ENCODE data around the gene ZBTB7B. TPM values are rescaled to one million over a fixed set of nuclear protein-coding genes. Genes with fewer than 3 reads are reported as not detected.
A peak's percentile ranks its signal among the peaks of the same experiment; 100 is the strongest.

The ZBTB7B gene
- total RNA-seq, 1 donor from 2014 or later, result 147 TPM

DNA sequence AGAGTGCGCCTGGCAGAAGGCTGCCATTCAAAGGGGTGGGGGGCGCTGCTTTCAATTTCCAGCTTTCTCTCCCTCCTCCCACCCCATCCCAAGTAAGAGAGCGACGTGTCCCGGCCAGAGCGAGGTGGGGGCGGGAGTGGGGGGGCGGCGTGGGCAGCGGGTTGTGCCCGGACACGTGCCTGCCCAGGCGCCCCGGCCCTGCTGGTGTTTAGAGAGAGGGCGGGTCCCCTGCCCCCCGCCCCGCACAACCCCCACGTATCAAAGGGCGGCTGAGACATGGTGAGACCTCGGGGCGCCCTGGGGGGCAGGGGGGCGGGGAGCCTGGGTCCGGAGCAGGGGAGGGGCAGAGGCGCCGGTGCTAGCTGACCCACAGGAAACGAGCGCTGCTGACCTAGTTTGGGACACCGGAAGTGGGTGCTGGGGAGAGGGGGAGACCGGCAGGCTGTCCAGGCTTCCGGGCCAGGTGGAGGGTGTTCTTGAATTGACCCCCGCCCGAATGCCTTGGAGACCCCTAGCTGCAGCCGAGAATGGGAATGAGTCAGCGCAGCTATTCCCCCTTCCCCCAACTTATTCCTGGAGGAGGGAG, 1.3 kb downstream of the ZBTB7B start:
- Mint-ChIP-seq H3K27ac (peak overlapping the region; percentile 89), H3K4me1 (ENCODE audit: low read depth) (peaks cover 38% of the 10 kb centered on the region), H3K36me3 (ENCODE audit: low read depth) (peaks cover 24% of the 10 kb centered on the region), H3K27me3 (ENCODE audit: low read depth) (no peaks in the 10 kb centered on the region), H3K9me3 (no peaks in the 10 kb centered on the region), H3K4me3 (ENCODE audit: low read depth) (peak overlapping the region; percentile 94)
- intact Hi-C loops (cut with micrococcal nuclease), result loop anchor here (5.0 to 10.0 kb wide), 4 partner anchors 49 to 447 kb away; partner anchors contain the start of genes PBXIP1 and UBE2Q1
- no peak for DNase-seq (ENCODE audit: low spot score)

DNA sequence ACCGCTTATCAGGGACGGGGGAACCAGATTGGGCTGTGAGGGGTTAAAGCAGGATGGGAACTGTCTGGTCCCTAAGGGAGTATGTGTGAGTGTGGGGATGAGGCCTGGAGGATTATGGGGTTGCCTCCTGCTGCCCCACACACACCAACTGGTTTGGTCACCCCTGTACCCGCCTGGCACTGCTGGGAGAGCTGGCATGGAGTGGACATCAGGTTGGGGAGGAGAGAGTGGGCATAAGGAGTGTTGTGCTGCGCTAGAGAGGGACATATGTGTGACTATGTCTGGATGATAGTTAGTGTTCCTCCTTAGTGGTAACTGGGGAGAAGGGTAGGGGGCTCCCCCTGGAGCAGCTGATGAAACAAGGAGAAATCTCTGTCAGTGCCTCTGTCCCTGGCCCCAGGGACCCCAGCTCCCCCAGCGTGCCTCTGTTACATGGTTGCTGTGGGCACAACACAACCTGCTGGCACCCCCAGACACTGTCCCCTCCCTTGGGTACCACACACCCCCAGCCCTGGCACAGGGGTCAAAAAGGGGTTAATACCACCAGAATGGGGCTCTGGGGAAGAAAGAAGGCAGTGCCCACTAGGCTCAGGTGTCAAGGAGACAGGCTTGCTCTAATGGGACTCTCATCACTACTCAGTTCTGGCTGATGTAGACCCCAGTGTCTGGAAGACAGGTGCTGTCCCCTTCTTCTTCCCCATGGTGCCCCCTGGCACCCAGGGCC, 1.9 kb downstream of the ZBTB7B start:
- no peaks in the 10 kb centered on the region for H3K27me3 Mint-ChIP-seq (ENCODE audit: low read depth)
- H3K4me3 Mint-ChIP-seq (ENCODE audit: low read depth), result peak overlapping the region; percentile 94
- peak overlapping the region; percentile 84 for H3K27ac Mint-ChIP-seq
- intact Hi-C loops (cut with micrococcal nuclease), result loop anchor here (5.0 to 10.0 kb wide), 4 partner anchors 50 to 447 kb away; partner anchors contain the start of genes PBXIP1 and UBE2Q1
- H3K36me3 Mint-ChIP-seq (ENCODE audit: low read depth), result peaks cover 30% of the 10 kb centered on the region
- peaks cover 35% of the 10 kb centered on the region for H3K4me1 Mint-ChIP-seq (ENCODE audit: low read depth)
- H3K9me3 Mint-ChIP-seq, result no peaks in the 10 kb centered on the region
- DNase-seq (ENCODE audit: low spot score), result no peak

DNA sequence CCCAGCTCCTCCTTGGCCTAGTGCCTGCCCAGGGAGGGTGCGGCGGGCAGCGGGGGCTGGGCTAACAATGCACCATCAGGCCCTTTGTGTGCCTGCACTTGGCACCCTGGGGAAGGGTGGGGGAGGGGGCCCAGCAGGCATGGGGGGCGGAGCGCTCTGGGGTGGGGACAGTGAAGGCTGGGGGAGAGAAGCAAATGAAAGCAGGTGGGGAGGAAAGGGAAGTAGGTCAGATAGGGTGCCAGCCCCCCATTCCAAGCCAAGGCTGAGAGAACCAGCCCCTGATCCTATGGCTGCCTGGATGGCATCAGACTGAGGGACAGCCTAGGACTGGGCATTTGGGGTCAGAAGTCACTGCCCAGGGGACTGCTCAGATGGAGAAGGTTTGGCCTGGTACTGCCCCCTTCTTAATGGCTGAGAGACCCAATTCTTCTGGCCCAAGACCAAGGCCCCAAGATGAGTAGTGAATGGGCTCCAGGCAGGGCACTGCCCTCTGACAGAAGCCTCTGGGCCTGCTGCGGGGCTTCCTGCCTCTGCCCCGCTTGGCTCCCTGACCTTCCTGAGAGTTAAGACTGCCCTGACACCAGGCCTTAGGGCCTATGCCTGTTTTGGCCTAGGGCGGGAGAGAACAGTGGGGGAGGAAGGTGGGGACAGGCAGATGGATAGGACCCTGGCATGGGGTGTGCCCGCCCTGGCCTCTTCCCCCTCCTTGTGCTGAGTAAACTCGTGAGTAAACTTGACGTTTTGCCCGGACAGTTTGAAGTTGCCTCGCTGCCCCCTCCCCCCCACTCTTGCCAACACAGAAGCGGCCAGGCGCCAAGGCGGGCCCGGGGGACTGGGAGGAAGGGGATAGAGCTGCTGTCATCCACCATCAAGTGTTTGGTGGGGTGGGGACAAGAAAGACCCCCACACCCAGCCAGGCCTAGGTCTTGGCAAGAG, 2.7 kb downstream of the ZBTB7B start:
- DNase-seq (ENCODE audit: low spot score), result no peak
- Mint-ChIP-seq H3K27ac (peak overlapping the region; percentile 96), H3K27me3 (ENCODE audit: low read depth) (no peaks in the 10 kb centered on the region), H3K4me3 (ENCODE audit: low read depth) (peak overlapping the region; percentile 94), H3K36me3 (ENCODE audit: low read depth) (peaks cover 39% of the 10 kb centered on the region), H3K4me1 (ENCODE audit: low read depth) (peaks cover 30% of the 10 kb centered on the region), H3K9me3 (no peaks in the 10 kb centered on the region)
- intact Hi-C loops (cut with micrococcal nuclease), result loop anchor here (10.0 kb wide), 1 partner anchor 51 kb away; the partner anchor contains the start of gene PBXIP1

DNA sequence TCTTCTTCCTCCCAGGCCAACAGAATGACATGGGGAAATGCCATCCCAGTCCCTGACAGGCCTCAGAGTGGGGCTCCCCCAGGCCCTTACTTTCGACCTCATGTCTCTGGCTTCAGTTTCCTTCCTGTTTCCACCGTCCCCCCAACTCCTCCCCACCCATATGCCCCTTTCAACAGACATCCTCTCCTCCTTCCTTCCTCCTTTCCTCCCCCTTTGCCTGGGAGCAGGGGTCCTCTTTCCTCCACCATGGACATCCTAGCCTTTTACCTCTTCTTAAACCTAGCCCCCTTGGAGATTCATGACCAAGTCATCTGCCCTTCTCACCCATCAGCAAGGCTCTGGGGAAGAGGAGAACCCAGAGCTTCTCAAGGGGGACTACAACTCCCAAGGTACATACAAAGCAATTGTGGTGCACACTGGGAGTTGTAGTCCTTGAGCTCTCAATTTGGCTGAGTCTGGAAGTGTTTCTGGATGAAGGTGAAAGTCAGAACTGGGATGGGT, 4.0 kb downstream of the ZBTB7B start:
- Mint-ChIP-seq H3K9me3 (no peaks in the 10 kb centered on the region), H3K27ac (peak overlapping the region; percentile 96), H3K36me3 (ENCODE audit: low read depth) (peaks cover 47% of the 10 kb centered on the region), H3K4me3 (ENCODE audit: low read depth) (peak overlapping the region; percentile 76), H3K27me3 (ENCODE audit: low read depth) (no peaks in the 10 kb centered on the region), H3K4me1 (ENCODE audit: low read depth) (peaks cover 33% of the 10 kb centered on the region)
- intact Hi-C loops (cut with micrococcal nuclease), result loop anchor here (10.0 kb wide), 1 partner anchor 52 kb away; the partner anchor contains the start of gene PBXIP1
- no peak for DNase-seq (ENCODE audit: low spot score)

DNA sequence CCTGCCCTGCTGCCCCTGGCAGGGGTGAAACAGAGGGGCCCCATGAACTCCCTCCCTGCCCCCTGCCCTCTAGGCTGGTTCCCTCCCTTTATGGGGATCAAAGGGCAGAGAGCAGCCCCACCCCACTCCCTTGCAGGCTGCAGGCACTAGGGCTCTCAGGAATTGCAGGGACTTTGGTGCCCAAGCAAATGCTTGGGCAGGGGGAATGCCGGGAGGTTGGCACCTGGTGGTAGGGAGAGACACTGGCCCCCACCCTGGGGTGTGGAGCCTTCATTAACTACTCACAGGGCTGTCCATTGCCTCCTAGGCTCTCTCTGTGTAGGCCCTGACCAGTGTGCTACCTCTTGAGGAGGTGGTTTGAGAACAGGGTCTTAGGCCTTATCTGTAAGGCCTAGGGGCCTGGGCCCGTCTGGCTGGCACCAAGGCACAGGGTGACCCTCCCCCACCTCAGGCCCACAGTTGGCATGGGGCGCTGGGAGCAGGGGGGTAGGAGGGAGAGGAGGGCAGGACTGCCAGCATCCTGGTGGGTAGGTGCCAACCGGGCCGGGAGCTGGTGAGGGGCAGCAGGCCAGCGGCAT, 4.7 kb downstream of the ZBTB7B start:
- no peaks in the 10 kb centered on the region for H3K9me3 Mint-ChIP-seq
- intact Hi-C loops (cut with micrococcal nuclease), result loop anchor here (10.0 kb wide), 1 partner anchor 53 kb away; the partner anchor contains the start of gene PBXIP1
- H3K27ac Mint-ChIP-seq, result peak overlapping the region; percentile 62
- peaks cover 53% of the 10 kb centered on the region for H3K36me3 Mint-ChIP-seq (ENCODE audit: low read depth)
- no peaks in the 10 kb centered on the region for H3K27me3 Mint-ChIP-seq (ENCODE audit: low read depth)
- DNase-seq (ENCODE audit: low spot score), result no peak
- H3K4me1 Mint-ChIP-seq (ENCODE audit: low read depth), result peaks cover 36% of the 10 kb centered on the region
- peak overlapping the region; percentile 76 for H3K4me3 Mint-ChIP-seq (ENCODE audit: low read depth)

DNA sequence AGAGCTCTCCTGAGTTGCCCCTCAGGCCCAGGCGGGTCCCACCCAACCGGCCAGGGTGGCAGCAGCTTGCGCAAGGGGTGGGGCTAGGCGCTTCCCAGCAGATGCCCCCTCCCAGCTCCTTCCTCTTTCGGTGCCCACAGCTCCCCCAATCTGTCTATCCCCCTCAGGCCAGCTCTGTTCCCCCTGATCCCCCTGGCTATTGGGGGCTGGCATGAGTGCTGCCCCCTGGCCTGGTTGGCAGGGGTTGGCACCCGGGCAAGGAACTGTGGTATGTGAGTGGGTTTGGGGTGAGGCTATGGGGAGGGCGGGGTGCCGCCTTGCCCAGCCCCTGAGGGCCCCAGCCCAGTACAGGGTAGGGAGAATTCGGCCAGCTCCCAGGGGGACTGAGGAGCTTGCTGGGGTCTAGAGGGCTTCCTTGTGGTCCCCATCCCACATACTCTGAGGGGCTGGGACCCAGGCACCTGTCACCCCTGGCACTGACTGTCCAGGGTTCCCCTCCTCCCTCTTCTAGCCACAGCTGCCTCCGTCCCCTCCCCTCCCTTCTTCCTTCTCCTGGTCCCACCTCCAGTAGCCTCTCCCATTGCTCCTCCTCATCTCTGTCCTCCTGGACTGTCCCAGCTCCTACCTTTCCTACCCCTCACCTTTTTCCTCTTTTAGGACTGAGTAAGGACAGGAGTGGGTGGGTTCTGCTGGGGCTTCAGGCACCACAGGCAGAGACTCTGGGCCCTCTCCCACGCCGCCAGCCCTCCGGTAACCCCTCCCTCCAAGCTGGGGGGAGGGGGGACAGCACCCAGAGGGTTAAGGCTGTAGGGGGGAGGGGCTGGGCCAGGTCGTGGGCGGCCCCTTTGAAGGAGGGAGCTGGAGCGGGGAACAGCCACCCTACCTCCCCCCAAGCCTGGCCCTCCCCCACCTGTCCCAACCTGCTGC, 5.7 kb downstream of the ZBTB7B start:
- Mint-ChIP-seq H3K27me3 (ENCODE audit: low read depth) (no peaks in the 10 kb centered on the region), H3K36me3 (ENCODE audit: low read depth) (peaks cover 57% of the 10 kb centered on the region), H3K4me3 (ENCODE audit: low read depth) (peak overlapping the region; percentile 96), H3K4me1 (ENCODE audit: low read depth) (peaks cover 46% of the 10 kb centered on the region), H3K27ac (peak overlapping the region; percentile 92), H3K9me3 (no peaks in the 10 kb centered on the region)
- DNase-seq (ENCODE audit: low spot score), result peak; percentile 63
- intact Hi-C loops (cut with micrococcal nuclease), result loop anchor here (1.0 to 10.0 kb wide), 3 partner anchors 9 to 53 kb away; partner anchors contain the start of genes CKS1B and PBXIP1

DNA sequence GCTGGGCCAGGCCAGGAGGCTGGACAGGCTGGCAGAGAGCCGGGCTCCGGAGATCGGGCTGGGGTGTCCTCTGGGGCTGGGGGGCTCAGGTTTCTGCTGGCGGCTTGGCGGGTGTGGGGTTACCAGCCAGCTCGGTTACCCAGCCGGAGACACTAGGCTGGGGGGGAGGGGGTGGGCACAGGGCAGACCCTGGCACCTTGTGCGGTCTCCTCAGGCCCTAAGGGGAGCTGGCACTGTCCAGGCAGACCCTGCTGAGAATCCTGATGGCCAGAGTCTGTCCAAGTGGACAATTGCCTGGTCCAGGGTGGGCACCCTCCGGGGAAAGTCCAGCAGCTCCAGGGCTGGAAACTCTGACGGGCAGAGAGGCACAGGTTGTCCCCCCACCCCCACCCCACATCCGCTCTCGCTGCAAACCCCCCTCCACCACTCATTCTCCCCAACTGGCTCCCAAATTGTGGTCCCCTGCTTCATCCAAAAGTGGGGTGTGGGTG, 6.7 kb downstream of the ZBTB7B start:
- intact Hi-C loops (cut with micrococcal nuclease), result loop anchor here (1.0 to 10.0 kb wide), 3 partner anchors 8 to 54 kb away; partner anchors contain the start of genes CKS1B and PBXIP1
- peaks cover 51% of the 10 kb centered on the region for H3K4me1 Mint-ChIP-seq (ENCODE audit: low read depth)
- H3K36me3 Mint-ChIP-seq (ENCODE audit: low read depth), result peaks cover 59% of the 10 kb centered on the region
- H3K4me3 Mint-ChIP-seq (ENCODE audit: low read depth), result peak overlapping the region; percentile 96
- no peak for DNase-seq (ENCODE audit: low spot score)
- H3K9me3 Mint-ChIP-seq, result no peaks in the 10 kb centered on the region
- no peaks in the 10 kb centered on the region for H3K27me3 Mint-ChIP-seq (ENCODE audit: low read depth)
- H3K27ac Mint-ChIP-seq, result peak overlapping the region; percentile 92

DNA sequence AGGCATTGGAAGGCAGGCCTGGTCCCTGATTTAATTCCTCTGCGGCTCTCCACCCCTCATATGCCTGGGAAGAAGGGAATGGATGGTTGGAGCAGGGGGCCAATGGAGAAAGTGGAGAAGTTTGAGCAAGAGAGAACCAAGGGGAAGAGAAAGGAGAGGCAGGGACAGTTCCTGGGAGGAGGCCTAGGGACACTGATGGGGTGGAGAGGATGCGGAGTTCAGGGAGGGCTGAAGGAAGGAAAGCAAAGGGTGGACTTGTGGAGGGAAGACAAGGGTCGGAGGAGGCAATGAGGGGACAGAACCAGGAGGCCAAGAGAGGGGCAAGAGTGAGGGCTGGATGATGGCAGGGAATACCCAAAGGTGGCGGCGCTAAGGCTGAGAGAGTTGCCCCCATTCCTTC, 7.1 kb downstream of the ZBTB7B start:
- no peak for DNase-seq (ENCODE audit: low spot score)
- Mint-ChIP-seq H3K4me1 (ENCODE audit: low read depth) (peaks cover 47% of the 10 kb centered on the region), H3K4me3 (ENCODE audit: low read depth) (peak overlapping the region; percentile 96), H3K36me3 (ENCODE audit: low read depth) (peaks cover 61% of the 10 kb centered on the region), H3K27me3 (ENCODE audit: low read depth) (no peaks in the 10 kb centered on the region), H3K9me3 (no peaks in the 10 kb centered on the region), H3K27ac (peak overlapping the region; percentile 92)
- intact Hi-C loops (cut with micrococcal nuclease), result loop anchor here (1.0 to 10.0 kb wide), 3 partner anchors 8 to 55 kb away; partner anchors contain the start of genes CKS1B and PBXIP1

DNA sequence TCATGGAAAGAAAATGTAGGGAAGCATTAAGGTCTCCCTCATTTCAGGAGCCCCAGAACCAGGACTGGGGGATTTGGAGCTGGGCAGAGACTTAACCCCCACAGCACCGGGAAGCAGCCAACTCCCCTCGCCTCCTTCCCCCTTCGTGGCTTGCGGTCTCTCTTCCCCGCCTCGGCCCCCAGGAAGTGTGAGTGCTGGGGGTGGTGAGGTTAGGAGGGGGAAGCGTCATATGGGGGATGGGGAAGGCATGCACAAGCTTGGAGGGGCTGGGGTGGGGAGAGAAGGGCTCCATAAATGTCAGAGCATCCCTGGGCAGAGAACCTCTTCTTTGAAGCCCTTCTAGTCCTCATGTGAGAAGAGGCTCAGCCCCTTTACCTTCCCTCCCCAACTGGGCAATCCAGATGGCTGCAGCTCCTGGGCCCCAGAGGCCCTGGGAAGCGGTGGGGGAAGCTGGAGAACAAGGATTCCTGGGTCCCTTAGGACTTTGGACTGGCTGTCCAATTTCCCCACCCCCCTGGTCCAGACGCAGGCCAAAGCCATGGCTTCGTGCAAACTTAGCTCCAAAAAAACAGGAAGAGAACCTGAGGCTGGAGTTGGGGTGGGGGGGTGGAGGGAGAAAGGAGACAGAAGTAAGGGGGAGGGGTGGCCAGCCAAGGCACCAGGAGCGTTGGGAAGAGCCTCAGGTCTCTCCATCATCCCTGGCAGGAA, 7.8 kb downstream of the ZBTB7B start:
- Mint-ChIP-seq H3K36me3 (ENCODE audit: low read depth) (peaks cover 65% of the 10 kb centered on the region), H3K4me1 (ENCODE audit: low read depth) (peaks cover 44% of the 10 kb centered on the region), H3K9me3 (no peaks in the 10 kb centered on the region), H3K4me3 (ENCODE audit: low read depth) (peak overlapping the region; percentile 96), H3K27ac (peak overlapping the region; percentile 92), H3K27me3 (ENCODE audit: low read depth) (no peaks in the 10 kb centered on the region)
- DNase-seq (ENCODE audit: low spot score), result no peak
- intact Hi-C loops (cut with micrococcal nuclease), result no loop called here

DNA sequence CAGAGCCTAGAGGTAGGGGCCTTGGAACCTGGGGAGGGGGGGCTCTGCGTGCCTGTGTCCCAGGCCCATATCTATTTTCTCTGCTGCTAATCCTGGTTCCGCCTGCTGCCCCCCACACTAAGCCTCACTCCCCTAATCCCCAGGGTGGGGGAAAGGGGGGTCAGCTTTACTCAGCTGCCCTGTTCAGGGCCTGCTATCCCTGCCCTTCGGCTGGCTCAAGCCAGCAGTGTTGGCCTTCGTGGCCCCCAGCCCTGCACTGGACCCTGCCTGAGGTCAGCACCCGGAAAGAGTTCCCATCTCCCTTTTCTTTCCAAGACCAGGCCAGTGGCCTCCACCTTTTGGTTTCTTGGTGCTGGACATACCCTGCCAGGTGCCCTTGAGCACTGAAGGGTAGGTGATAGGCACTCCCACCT, 8.4 kb downstream of the ZBTB7B start:
- DNase-seq (ENCODE audit: low spot score), result no peak
- H3K27me3 Mint-ChIP-seq (ENCODE audit: low read depth), result no peaks in the 10 kb centered on the region
- no peaks in the 10 kb centered on the region for H3K9me3 Mint-ChIP-seq
- peaks cover 46% of the 10 kb centered on the region for H3K4me1 Mint-ChIP-seq (ENCODE audit: low read depth)
- intact Hi-C loops (cut with micrococcal nuclease), result no loop called here
- H3K27ac Mint-ChIP-seq, result peak overlapping the region; percentile 55
- H3K36me3 Mint-ChIP-seq (ENCODE audit: low read depth), result peaks cover 71% of the 10 kb centered on the region
- H3K4me3 Mint-ChIP-seq (ENCODE audit: low read depth), result peak overlapping the region; percentile 96

Measured in activated T-helper 2 cell treated with anti-CD3 and anti-CD28 coated beads, Interferon-gamma antibody, Interleukin-2, Interleukin-4, amounts not matched to agents 10 μg/mL and 5 μg/mL and 100 μg/mL, durations not matched to agents 14 hours and 24 hours and 36 hours (primary cell).